Endothelial cell of umbilical vein (primary cell): ENCODE data around the gene MAML2.

ENCODE experiments used
- EZH2 ChIP-seq: IDR thresholded peaks from 2 replicates; pipeline ENCODE4 v1.6.1; 2012; ENCODE audit warnings: borderline replicate concordance, low read depth, mild to moderate bottlenecking, moderate library complexity, low read length, inconsistent platforms; ENCODE audit not compliant: severe bottlenecking
- FOS ChIP-seq: IDR thresholded peaks from 2 replicates; pipeline ENCODE4 v1.6.1; 2011; ENCODE audit warnings: mild to moderate bottlenecking, low read length, moderate library complexity, borderline replicate concordance; ENCODE audit not compliant: insufficient read depth
- GATA2 ChIP-seq: IDR thresholded peaks from 2 replicates; pipeline ENCODE4 v1.7.0; 2011; ENCODE audit warnings: low read depth, mild to moderate bottlenecking, moderate library complexity, mixed read lengths, low read length; ENCODE audit not compliant: insufficient read length, insufficient read depth
- JUN ChIP-seq: IDR thresholded peaks from 2 replicates; pipeline ENCODE4 v1.6.1; 2011; ENCODE audit warnings: borderline replicate concordance, low read depth; ENCODE audit not compliant: insufficient read length, insufficient read depth
- MYC ChIP-seq: IDR thresholded peaks from one replicate; pipeline ENCODE4 v1.6.1; 2011; ENCODE audit warnings: mild to moderate bottlenecking, low read depth, low read length
- POLR2A ChIP-seq: IDR thresholded peaks from 2 replicates; pipeline ENCODE4 v1.6.1; 2012; ENCODE audit warnings: low read depth, mild to moderate bottlenecking, control low read depth, low read length
- POLR2AphosphoS5 ChIP-seq: IDR thresholded peaks from 2 replicates; pipeline ENCODE4 v1.6.1; 2012; ENCODE audit warnings: low read depth, mild to moderate bottlenecking, control low read depth, low read length, moderate library complexity; ENCODE audit not compliant: insufficient read depth
- TF ChIP-seq, protein P1 (sequence below), 2 donors: IDR thresholded peaks; 1 replicate in 1 of 2; 2 replicates in 1 of 2; pipeline ENCODE4 v1.5.1; 2011; ENCODE audit warnings: low read length in 2 of 2, mild to moderate bottlenecking in 2 of 2, moderate library complexity in 2 of 2, control low read depth in 1 of 2, inconsistent platforms in 1 of 2, low read depth in 1 of 2; ENCODE audit not compliant: insufficient read depth in 1 of 2; ENCODE audit errors: extremely low read depth in 1 of 2
- TF ChIP-seq, protein P2 (sequence below): IDR thresholded peaks from 2 replicates; pipeline ENCODE4 v1.6.1; 2011; ENCODE audit not compliant: insufficient read depth, insufficient read length

DNA sequence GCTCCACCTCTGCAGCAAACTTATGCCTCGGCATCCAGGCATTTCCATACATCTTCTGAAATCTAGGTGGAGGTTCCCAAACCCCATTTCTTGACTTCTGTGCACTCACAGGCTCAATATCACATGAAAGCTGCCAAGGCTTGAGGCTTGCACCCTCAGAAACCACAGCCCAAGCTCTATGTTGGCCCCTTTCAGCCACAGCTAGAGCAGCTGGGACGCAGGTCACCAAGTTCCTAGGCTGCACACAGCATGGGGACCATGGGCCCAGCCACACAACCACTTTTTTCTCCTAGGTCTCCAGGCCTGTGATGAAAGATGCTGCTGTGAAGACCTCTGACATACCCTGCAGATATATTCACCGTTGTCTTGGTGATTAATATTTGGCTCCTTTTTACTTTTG is 394.4 kb downstream of the MAML2 start:
- TF ChIP-seq, protein P1, sequence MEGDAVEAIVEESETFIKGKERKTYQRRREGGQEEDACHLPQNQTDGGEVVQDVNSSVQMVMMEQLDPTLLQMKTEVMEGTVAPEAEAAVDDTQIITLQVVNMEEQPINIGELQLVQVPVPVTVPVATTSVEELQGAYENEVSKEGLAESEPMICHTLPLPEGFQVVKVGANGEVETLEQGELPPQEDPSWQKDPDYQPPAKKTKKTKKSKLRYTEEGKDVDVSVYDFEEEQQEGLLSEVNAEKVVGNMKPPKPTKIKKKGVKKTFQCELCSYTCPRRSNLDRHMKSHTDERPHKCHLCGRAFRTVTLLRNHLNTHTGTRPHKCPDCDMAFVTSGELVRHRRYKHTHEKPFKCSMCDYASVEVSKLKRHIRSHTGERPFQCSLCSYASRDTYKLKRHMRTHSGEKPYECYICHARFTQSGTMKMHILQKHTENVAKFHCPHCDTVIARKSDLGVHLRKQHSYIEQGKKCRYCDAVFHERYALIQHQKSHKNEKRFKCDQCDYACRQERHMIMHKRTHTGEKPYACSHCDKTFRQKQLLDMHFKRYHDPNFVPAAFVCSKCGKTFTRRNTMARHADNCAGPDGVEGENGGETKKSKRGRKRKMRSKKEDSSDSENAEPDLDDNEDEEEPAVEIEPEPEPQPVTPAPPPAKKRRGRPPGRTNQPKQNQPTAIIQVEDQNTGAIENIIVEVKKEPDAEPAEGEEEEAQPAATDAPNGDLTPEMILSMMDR (IDR thresholded peaks at IDR 0.05; ENCODE audit: extremely low read depth in 1 of 2, insufficient read depth in 1 of 2, low read depth in 1 of 2, low read length in 2 of 2) = no peak
- TF ChIP-seq POLR2A (no peak), JUN (no peak), EZH2 (no peak), GATA2 (no peak), POLR2AphosphoS5 (no peak), MYC (no peak), FOS (no peak)
- TF ChIP-seq, protein P2, sequence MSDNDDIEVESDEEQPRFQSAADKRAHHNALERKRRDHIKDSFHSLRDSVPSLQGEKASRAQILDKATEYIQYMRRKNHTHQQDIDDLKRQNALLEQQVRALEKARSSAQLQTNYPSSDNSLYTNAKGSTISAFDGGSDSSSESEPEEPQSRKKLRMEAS = no peak
